ENCODE data around the gene MYL11.

- TF ChIP-seq CTCF (IDR thresholded peaks at IDR 0.05; ENCODE audit: borderline replicate concordance, extremely low read depth, low read length, poor library complexity, severe bottlenecking) (peak; percentile 18), EZH2 (IDR thresholded peaks at IDR 0.05; ENCODE audit: borderline replicate concordance, low read depth, low read length, severe bottlenecking) (no peak)
These were observed 16.0 kb upstream of the MYL11 start for GRCh38 chr16:30358577-30358936.
